Right lobe of liver (tissue), 4 donors: Measurements from ENCODE around the gene CMTM5.

Source experiments
- POLR2A ChIP-seq: fragments of 450-650 bp; IDR thresholded peaks from one replicate; pipeline ENCODE4 v1.6.1; 2017; ENCODE audit warnings: antibody characterized with exemption, mild to moderate bottlenecking
- TF ChIP-seq, protein P1 (sequence below), 4 donors: fragments of 200-600 bp in 3 of 4; fragments of 450-650 bp in 1 of 4; IDR thresholded peaks; one replicate each; pipeline versions ENCODE4 v1.5.1 to v1.8.0; 2016 to 2022; ENCODE audit warnings: antibody characterized with exemption in 4 of 4, mild to moderate bottlenecking in 2 of 4
- donor health status: DM: no; HTN: no; CAD: no.
- donor health status: DM: no; HTN: no; CAD: no.
- donor health status: DM: no; HTN: yes; CAD: no.

- TF ChIP-seq, protein P1, sequence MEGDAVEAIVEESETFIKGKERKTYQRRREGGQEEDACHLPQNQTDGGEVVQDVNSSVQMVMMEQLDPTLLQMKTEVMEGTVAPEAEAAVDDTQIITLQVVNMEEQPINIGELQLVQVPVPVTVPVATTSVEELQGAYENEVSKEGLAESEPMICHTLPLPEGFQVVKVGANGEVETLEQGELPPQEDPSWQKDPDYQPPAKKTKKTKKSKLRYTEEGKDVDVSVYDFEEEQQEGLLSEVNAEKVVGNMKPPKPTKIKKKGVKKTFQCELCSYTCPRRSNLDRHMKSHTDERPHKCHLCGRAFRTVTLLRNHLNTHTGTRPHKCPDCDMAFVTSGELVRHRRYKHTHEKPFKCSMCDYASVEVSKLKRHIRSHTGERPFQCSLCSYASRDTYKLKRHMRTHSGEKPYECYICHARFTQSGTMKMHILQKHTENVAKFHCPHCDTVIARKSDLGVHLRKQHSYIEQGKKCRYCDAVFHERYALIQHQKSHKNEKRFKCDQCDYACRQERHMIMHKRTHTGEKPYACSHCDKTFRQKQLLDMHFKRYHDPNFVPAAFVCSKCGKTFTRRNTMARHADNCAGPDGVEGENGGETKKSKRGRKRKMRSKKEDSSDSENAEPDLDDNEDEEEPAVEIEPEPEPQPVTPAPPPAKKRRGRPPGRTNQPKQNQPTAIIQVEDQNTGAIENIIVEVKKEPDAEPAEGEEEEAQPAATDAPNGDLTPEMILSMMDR (IDR thresholded peaks at IDR 0.05) = no peak
- TF ChIP-seq POLR2A = no peak
These were observed 25.0 kb upstream of the CMTM5 start for GRCh38 chr14:23351681-23352505.
